ENCODE measurements around the gene PAK6. TPM values are rescaled to one million over a fixed set of nuclear protein-coding genes. Genes with fewer than 3 reads are reported as not detected.

Gene PAK6
- total RNA-seq, 3 donors from 2014 or later = 0.28 to 0.84 (median 0.76) TPM

GRCh38 chr15:40295877-40296560 lies 57.2 kb downstream of the PAK6 start:
- H3K4me3 Mint-ChIP-seq = no peak overlapping the region
- H3K4me1 Mint-ChIP-seq (ENCODE audit: low read depth) = no peaks in the 10 kb centered on the region
- no peaks in the 10 kb centered on the region for H3K27me3 Mint-ChIP-seq (ENCODE audit: low read depth)

GRCh38 chr15:40296561-40297230 lies 57.8 kb downstream of the PAK6 start:
- Mint-ChIP-seq H3K36me3 (ENCODE audit: insufficient read depth) (peaks cover 36% of the 10 kb centered on the region), H3K4me1 (ENCODE audit: low read depth) (no peaks in the 10 kb centered on the region), H3K9me3 (no peaks in the 10 kb centered on the region), H3K4me3 (no peak overlapping the region), H3K27me3 (ENCODE audit: low read depth) (no peaks in the 10 kb centered on the region)
- DNase-seq = no peak
- no peak for ATAC-seq

More at GRCh38 chr15:40295877-40296560, 57.2 kb downstream of the PAK6 start:
- no peak for ATAC-seq
- H3K36me3 Mint-ChIP-seq (ENCODE audit: insufficient read depth) = peaks cover 31% of the 10 kb centered on the region
- DNase-seq = no peak
- no peaks in the 10 kb centered on the region for H3K9me3 Mint-ChIP-seq

GRCh38 chr15:40297356-40297755 lies 58.5 kb downstream of the PAK6 start:
- ATAC-seq = no peak
- H3K4me1 Mint-ChIP-seq (ENCODE audit: low read depth) = no peaks in the 10 kb centered on the region
- H3K27me3 Mint-ChIP-seq (ENCODE audit: low read depth) = no peaks in the 10 kb centered on the region
- no peak for DNase-seq
- H3K4me3 Mint-ChIP-seq = no peak overlapping the region
- H3K36me3 Mint-ChIP-seq (ENCODE audit: insufficient read depth) = peaks cover 37% of the 10 kb centered on the region
- no peaks in the 10 kb centered on the region for H3K9me3 Mint-ChIP-seq

GRCh38 chr15:40298216-40298935 lies 59.5 kb downstream of the PAK6 start:
- ATAC-seq (no peak), DNase-seq (no peak)
- H3K27me3 Mint-ChIP-seq (ENCODE audit: low read depth) = no peaks in the 10 kb centered on the region
- H3K9me3 Mint-ChIP-seq = no peaks in the 10 kb centered on the region
- H3K4me1 Mint-ChIP-seq (ENCODE audit: low read depth) = no peaks in the 10 kb centered on the region
- H3K36me3 Mint-ChIP-seq (ENCODE audit: insufficient read depth) = peaks cover 35% of the 10 kb centered on the region
- no peak overlapping the region for H3K4me3 Mint-ChIP-seq

- peaks cover 13% of the 10 kb centered on the region for H3K4me1 Mint-ChIP-seq (ENCODE audit: low read depth)
- H3K36me3 Mint-ChIP-seq (ENCODE audit: insufficient read depth) = peaks cover 40% of the 10 kb centered on the region
- no peaks in the 10 kb centered on the region for H3K27me3 Mint-ChIP-seq (ENCODE audit: low read depth)
- DNase-seq (no peak), ATAC-seq (no peak)
- no peak overlapping the region for H3K4me3 Mint-ChIP-seq
- no peaks in the 10 kb centered on the region for H3K9me3 Mint-ChIP-seq
These were observed 61.5 kb downstream of the PAK6 start for GRCh38 chr15:40300367-40300766.

- H3K4me1 Mint-ChIP-seq (ENCODE audit: low read depth) = peaks cover 14% of the 10 kb centered on the region
- no peaks in the 10 kb centered on the region for H3K9me3 Mint-ChIP-seq
- H3K36me3 Mint-ChIP-seq (ENCODE audit: insufficient read depth) = peaks cover 37% of the 10 kb centered on the region
- H3K27me3 Mint-ChIP-seq (ENCODE audit: low read depth) = no peaks in the 10 kb centered on the region
- H3K4me3 Mint-ChIP-seq = no peak overlapping the region
- ATAC-seq (no peak), DNase-seq (no peak)
These were observed 61.9 kb downstream of the PAK6 start for GRCh38 chr15:40300771-40301170.

GRCh38 chr15:40301467-40302179 lies 62.8 kb downstream of the PAK6 start:
- DNase-seq (no peak), ATAC-seq (no peak)
- Mint-ChIP-seq H3K4me3 (no peak overlapping the region), H3K27me3 (ENCODE audit: low read depth) (no peaks in the 10 kb centered on the region), H3K9me3 (no peaks in the 10 kb centered on the region), H3K36me3 (ENCODE audit: insufficient read depth) (peaks cover 37% of the 10 kb centered on the region), H3K4me1 (ENCODE audit: low read depth) (peaks cover 22% of the 10 kb centered on the region)

GRCh38 chr15:40302288-40302886 lies 63.5 kb downstream of the PAK6 start:
- H3K4me3 Mint-ChIP-seq = no peak overlapping the region
- H3K27me3 Mint-ChIP-seq (ENCODE audit: low read depth) = no peaks in the 10 kb centered on the region
- H3K36me3 Mint-ChIP-seq (ENCODE audit: insufficient read depth) = peaks cover 31% of the 10 kb centered on the region
- no peaks in the 10 kb centered on the region for H3K9me3 Mint-ChIP-seq
- ATAC-seq = no peak
- DNase-seq = no peak
- H3K4me1 Mint-ChIP-seq (ENCODE audit: low read depth) = peaks cover 25% of the 10 kb centered on the region

GRCh38 chr15:40302981-40303380 lies 64.1 kb downstream of the PAK6 start:
- no peak for ATAC-seq
- no peak for DNase-seq
- no peaks in the 10 kb centered on the region for H3K27me3 Mint-ChIP-seq (ENCODE audit: low read depth)
- no peaks in the 10 kb centered on the region for H3K9me3 Mint-ChIP-seq
- peaks cover 26% of the 10 kb centered on the region for H3K4me1 Mint-ChIP-seq (ENCODE audit: low read depth)
- no peak overlapping the region for H3K4me3 Mint-ChIP-seq
- H3K36me3 Mint-ChIP-seq (ENCODE audit: insufficient read depth) = peaks cover 29% of the 10 kb centered on the region

- H3K4me1 Mint-ChIP-seq (ENCODE audit: low read depth) = peaks cover 30% of the 10 kb centered on the region
- no peaks in the 10 kb centered on the region for H3K27me3 Mint-ChIP-seq (ENCODE audit: low read depth)
- peaks cover 29% of the 10 kb centered on the region for H3K36me3 Mint-ChIP-seq (ENCODE audit: insufficient read depth)
- DNase-seq (no peak), ATAC-seq (no peak)
- H3K9me3 Mint-ChIP-seq = no peaks in the 10 kb centered on the region
- H3K4me3 Mint-ChIP-seq = no peak overlapping the region
These were observed 64.7 kb downstream of the PAK6 start for GRCh38 chr15:40303576-40303975.

GRCh38 chr15:40305281-40305680 lies 66.4 kb downstream of the PAK6 start:
- H3K9me3 Mint-ChIP-seq = no peaks in the 10 kb centered on the region
- H3K4me3 Mint-ChIP-seq = no peak overlapping the region
- H3K4me1 Mint-ChIP-seq (ENCODE audit: low read depth) = peaks cover 45% of the 10 kb centered on the region
- ATAC-seq (no peak), DNase-seq (no peak)
- H3K27me3 Mint-ChIP-seq (ENCODE audit: low read depth) = no peaks in the 10 kb centered on the region
- peaks cover 19% of the 10 kb centered on the region for H3K36me3 Mint-ChIP-seq (ENCODE audit: insufficient read depth)

GRCh38 chr15:40306371-40306770 lies 67.5 kb downstream of the PAK6 start:
- ATAC-seq (no peak), DNase-seq (no peak)
- Mint-ChIP-seq H3K4me3 (peak overlapping the region; percentile 95), H3K36me3 (ENCODE audit: insufficient read depth) (peaks cover 11% of the 10 kb centered on the region), H3K4me1 (ENCODE audit: low read depth) (peaks cover 45% of the 10 kb centered on the region), H3K27me3 (ENCODE audit: low read depth) (no peaks in the 10 kb centered on the region), H3K9me3 (no peaks in the 10 kb centered on the region)

- ATAC-seq (peak; percentile 8 to 12), DNase-seq (no peak)
- H3K4me1 Mint-ChIP-seq (ENCODE audit: low read depth) = peaks cover 45% of the 10 kb centered on the region
- no peaks in the 10 kb centered on the region for H3K27me3 Mint-ChIP-seq (ENCODE audit: low read depth)
- H3K4me3 Mint-ChIP-seq = peak overlapping the region; percentile 95
- H3K9me3 Mint-ChIP-seq = no peaks in the 10 kb centered on the region
- peaks cover 6% of the 10 kb centered on the region for H3K36me3 Mint-ChIP-seq (ENCODE audit: insufficient read depth)
These were observed 68.0 kb downstream of the PAK6 start for GRCh38 chr15:40306908-40307307.

All from activated T-cell treated with anti-CD3 and anti-CD28 coated beads, Interleukin-2, amount 50 U/mL, for 4 hours (primary cell).